Measurements from ENCODE around the gene EPN3. TPM values are rescaled to one million over a fixed set of nuclear protein-coding genes. Genes with fewer than 3 reads are reported as not detected.

EPN3 gene
- total RNA-seq, 1 donor from 2014 or later: 0.24 TPM

- Histone ChIP-seq H4K20me1 (ENCODE audit: low read depth) (peaks cover 33% of the 10 kb centered on the region), H3K4me1 (peaks cover 66% of the 10 kb centered on the region), H3K79me2 (ENCODE audit: low read depth) (no peaks in the 10 kb centered on the region), H3K4me3 (peak overlapping the region; percentile 86), H2AFZ (replicated peaks) (peak overlapping the region; percentile 74), H3K27me3 (peaks cover 94% of the 10 kb centered on the region), H3F3A (ENCODE audit: low read depth) (peaks cover 54% of the 10 kb centered on the region), H3K9me3 (ENCODE audit: low read depth) (no peaks in the 10 kb centered on the region), H3K4me2 (peak overlapping the region; percentile 100), H3K36me3 (no peaks in the 10 kb centered on the region), H3K27ac (no peak overlapping the region), H3K9ac (no peak overlapping the region)
- peak overlapping the region; percentile 87 for H3K4me3 Mint-ChIP-seq
- H3K9me3 Mint-ChIP-seq: no peaks in the 10 kb centered on the region
- no peaks in the 10 kb centered on the region for H3K36me3 Mint-ChIP-seq
- peak; percentile 66 for DNase-seq (ENCODE audit: low spot score)
- no peak overlapping the region for H3K27ac Mint-ChIP-seq
- TF ChIP-seq EZH2 (IDR thresholded peaks at IDR 0.05) (peak; percentile 72), EZH2phosphoT487 (IDR thresholded peaks at IDR 0.05) (peak; percentile 14)
- TF ChIP-seq, protein P1, sequence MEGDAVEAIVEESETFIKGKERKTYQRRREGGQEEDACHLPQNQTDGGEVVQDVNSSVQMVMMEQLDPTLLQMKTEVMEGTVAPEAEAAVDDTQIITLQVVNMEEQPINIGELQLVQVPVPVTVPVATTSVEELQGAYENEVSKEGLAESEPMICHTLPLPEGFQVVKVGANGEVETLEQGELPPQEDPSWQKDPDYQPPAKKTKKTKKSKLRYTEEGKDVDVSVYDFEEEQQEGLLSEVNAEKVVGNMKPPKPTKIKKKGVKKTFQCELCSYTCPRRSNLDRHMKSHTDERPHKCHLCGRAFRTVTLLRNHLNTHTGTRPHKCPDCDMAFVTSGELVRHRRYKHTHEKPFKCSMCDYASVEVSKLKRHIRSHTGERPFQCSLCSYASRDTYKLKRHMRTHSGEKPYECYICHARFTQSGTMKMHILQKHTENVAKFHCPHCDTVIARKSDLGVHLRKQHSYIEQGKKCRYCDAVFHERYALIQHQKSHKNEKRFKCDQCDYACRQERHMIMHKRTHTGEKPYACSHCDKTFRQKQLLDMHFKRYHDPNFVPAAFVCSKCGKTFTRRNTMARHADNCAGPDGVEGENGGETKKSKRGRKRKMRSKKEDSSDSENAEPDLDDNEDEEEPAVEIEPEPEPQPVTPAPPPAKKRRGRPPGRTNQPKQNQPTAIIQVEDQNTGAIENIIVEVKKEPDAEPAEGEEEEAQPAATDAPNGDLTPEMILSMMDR (IDR thresholded peaks at IDR 0.05): no peak
- peaks cover 41% of the 10 kb centered on the region for H3K27me3 Mint-ChIP-seq (ENCODE audit: insufficient read depth, low read depth)
- peaks cover 60% of the 10 kb centered on the region for H3K4me1 Mint-ChIP-seq
Measured at GRCh38 chr17:50560931-50561745, 28.6 kb downstream of the EPN3 start.

GRCh38 chr17:50561746-50562141 lies 29.2 kb downstream of the EPN3 start:
- Mint-ChIP-seq H3K27ac (no peak overlapping the region), H3K4me3 (peak overlapping the region; percentile 87), H3K27me3 (ENCODE audit: insufficient read depth, low read depth) (peaks cover 38% of the 10 kb centered on the region), H3K9me3 (no peaks in the 10 kb centered on the region), H3K4me1 (peaks cover 60% of the 10 kb centered on the region), H3K36me3 (no peaks in the 10 kb centered on the region)
- no peak overlapping the region for H2AFZ ChIP-seq (replicated peaks)
- H3K9me3 ChIP-seq (ENCODE audit: low read depth): no peaks in the 10 kb centered on the region
- no peak overlapping the region for H3K9ac ChIP-seq
- H3K27me3 ChIP-seq: peaks cover 92% of the 10 kb centered on the region
- no peak for DNase-seq (ENCODE audit: low spot score)
- peaks cover 71% of the 10 kb centered on the region for H3K4me1 ChIP-seq
- H3K4me2 ChIP-seq: peak overlapping the region; percentile 100
- no peaks in the 10 kb centered on the region for H3K36me3 ChIP-seq
- H3K4me3 ChIP-seq: peak overlapping the region; percentile 86
- peaks cover 54% of the 10 kb centered on the region for H3F3A ChIP-seq (ENCODE audit: low read depth)
- no peaks in the 10 kb centered on the region for H3K79me2 ChIP-seq (ENCODE audit: low read depth)
- no peak overlapping the region for H3K27ac ChIP-seq
- TF ChIP-seq, protein P1 (IDR thresholded peaks at IDR 0.05): no peak
- TF ChIP-seq EZH2phosphoT487 (IDR thresholded peaks at IDR 0.05): peak; percentile 71
- no peak for TF ChIP-seq EZH2 (IDR thresholded peaks at IDR 0.05)
- H4K20me1 ChIP-seq (ENCODE audit: low read depth): peaks cover 27% of the 10 kb centered on the region

- H3K27me3 ChIP-seq: peaks cover 85% of the 10 kb centered on the region
- no peaks in the 10 kb centered on the region for H3K79me2 ChIP-seq (ENCODE audit: low read depth)
- H3K27ac Mint-ChIP-seq: no peak overlapping the region
- peak overlapping the region; percentile 100 for H3K4me2 ChIP-seq
- H3K4me1 Mint-ChIP-seq: peaks cover 62% of the 10 kb centered on the region
- no peaks in the 10 kb centered on the region for H3K36me3 Mint-ChIP-seq
- H4K20me1 ChIP-seq (ENCODE audit: low read depth): peaks cover 27% of the 10 kb centered on the region
- H3K27me3 Mint-ChIP-seq (ENCODE audit: insufficient read depth, low read depth): peaks cover 35% of the 10 kb centered on the region
- H3K4me3 ChIP-seq: peak overlapping the region; percentile 86
- H3K9me3 Mint-ChIP-seq: no peaks in the 10 kb centered on the region
- no peak overlapping the region for H3K27ac ChIP-seq
- peak overlapping the region; percentile 87 for H3K4me3 Mint-ChIP-seq
- TF ChIP-seq, protein P1 (IDR thresholded peaks at IDR 0.05): no peak
- peak; percentile 87 for TF ChIP-seq EZH2 (IDR thresholded peaks at IDR 0.05)
- peak; percentile 84 for TF ChIP-seq EZH2phosphoT487 (IDR thresholded peaks at IDR 0.05)
- H3K9ac ChIP-seq: no peak overlapping the region
- no peaks in the 10 kb centered on the region for H3K36me3 ChIP-seq
- DNase-seq (ENCODE audit: low spot score): no peak
- H2AFZ ChIP-seq (replicated peaks): no peak overlapping the region
- peaks cover 53% of the 10 kb centered on the region for H3F3A ChIP-seq (ENCODE audit: low read depth)
- H3K9me3 ChIP-seq (ENCODE audit: low read depth): no peaks in the 10 kb centered on the region
- H3K4me1 ChIP-seq: peaks cover 64% of the 10 kb centered on the region
Measured at GRCh38 chr17:50562242-50563091, 29.9 kb downstream of the EPN3 start.
